ENCODE data around the gene SOWAHD. TPM values are rescaled to one million over a fixed set of nuclear protein-coding genes. Genes with fewer than 3 reads are reported as not detected.

Gene SOWAHD
- total RNA-seq, 1 donor from 2014 or later, result not detected

Other genes with a start within 250 kb of the SOWAHD start
- gene STEEP1, start 193.2 kb upstream of the SOWAHD start, total RNA-seq, result 34.4 and 36.9 TPM in 2 replicates
- gene UBE2A, start 184.0 kb upstream of the SOWAHD start, total RNA-seq, result 15.1 and 23.4 TPM in 2 replicates
- 3.1 and 4.4 TPM in 2 replicates for gene NKRF, start 152.2 kb upstream of the SOWAHD start, total RNA-seq
- gene SEPTIN6, start 65.4 kb upstream of the SOWAHD start, total RNA-seq, result 15.1 and 32.9 TPM in 2 replicates
- 2,075 and 2,198 TPM in 2 replicates for gene RPL39, start 33.0 kb downstream of the SOWAHD start, total RNA-seq
- gene UPF3B, start 94.4 kb downstream of the SOWAHD start, total RNA-seq, result 1.7 and 1.8 TPM in 2 replicates
- 12.8 and 15.2 TPM in 2 replicates for gene RNF113A, start 113.1 kb downstream of the SOWAHD start, total RNA-seq
- 74.3 and 128 TPM in 2 replicates for gene NDUFA1, start 113.2 kb downstream of the SOWAHD start, total RNA-seq
- gene AKAP14, start 137.3 kb downstream of the SOWAHD start, total RNA-seq, result not detected in 2 replicates
- gene NKAP, start 185.2 kb downstream of the SOWAHD start, total RNA-seq, result 2.4 and 2.8 TPM in 2 replicates